ENCODE measurements around the gene NBAS. TPM values are rescaled to one million over a fixed set of nuclear protein-coding genes. Genes with fewer than 3 reads are reported as not detected.

NBAS gene
- total and polyA plus RNA-seq, 10 of the 15 experiments (the other 5 are each of a cell fraction or from before 2014, with no cell fraction given): 4.3 to 32.7 (median 20.8) TPM

GRCh38 chr2:15313657-15314056 lies 247.5 kb downstream of the NBAS start (continued):
- no peak for TF ChIP-seq REST (IDR thresholded peaks at IDR 0.05; ENCODE audit: low read depth, low read length)
- no peak for TF ChIP-seq KAT2A (conservative IDR thresholded peaks at IDR 0.05; ENCODE audit: control insufficient read depth, low read depth, low read length)
- peak; percentile 79 for TF ChIP-seq MEF2B (IDR thresholded peaks at IDR 0.05; ENCODE audit: partially characterized antibody, poor library complexity, severe bottlenecking)
- 0 out of 2 replicates have a peak, but pooled peaks have one; percentile 28 for TF ChIP-seq ATF7 (IDR thresholded peaks at IDR 0.05; ENCODE audit: low read depth)
- 0 out of 2 replicates have a peak, but pooled peaks have one; percentile 25 for TF ChIP-seq EED (IDR thresholded peaks at IDR 0.05; ENCODE audit: low read depth)
- TF ChIP-seq TCF12 (IDR thresholded peaks at IDR 0.05; ENCODE audit: low read depth, low read length): peak; percentile 81
- peak; percentile 56; the same call in 1 of the 2 replicates for TF ChIP-seq NFIC (IDR thresholded peaks at IDR 0.05; ENCODE audit: low read depth, low read length)
- TF ChIP-seq, protein P1, sequence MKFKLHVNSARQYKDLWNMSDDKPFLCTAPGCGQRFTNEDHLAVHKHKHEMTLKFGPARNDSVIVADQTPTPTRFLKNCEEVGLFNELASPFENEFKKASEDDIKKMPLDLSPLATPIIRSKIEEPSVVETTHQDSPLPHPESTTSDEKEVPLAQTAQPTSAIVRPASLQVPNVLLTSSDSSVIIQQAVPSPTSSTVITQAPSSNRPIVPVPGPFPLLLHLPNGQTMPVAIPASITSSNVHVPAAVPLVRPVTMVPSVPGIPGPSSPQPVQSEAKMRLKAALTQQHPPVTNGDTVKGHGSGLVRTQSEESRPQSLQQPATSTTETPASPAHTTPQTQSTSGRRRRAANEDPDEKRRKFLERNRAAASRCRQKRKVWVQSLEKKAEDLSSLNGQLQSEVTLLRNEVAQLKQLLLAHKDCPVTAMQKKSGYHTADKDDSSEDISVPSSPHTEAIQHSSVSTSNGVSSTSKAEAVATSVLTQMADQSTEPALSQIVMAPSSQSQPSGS (IDR thresholded peaks at IDR 0.05; ENCODE audit: low read length): 0 out of 2 replicates have a peak, but pooled peaks have one; percentile 50
- no peak for TF ChIP-seq CTCF (IDR thresholded peaks at IDR 0.05 in 2 of 3, conservative IDR thresholded peaks at IDR 0.05 in 1 of 3; ENCODE audit: control insufficient read depth in 2 of 3, extremely low read depth in 1 of 3, insufficient read depth in 1 of 3, low read depth in 3 of 3, low read length in 3 of 3)
- no peak for TF ChIP-seq RELA (IDR thresholded peaks at IDR 0.05; ENCODE audit: borderline replicate concordance, partially characterized antibody)
- no peak for TF ChIP-seq STAT1 (conservative IDR thresholded peaks at IDR 0.05)
- TF ChIP-seq KLF5 (IDR thresholded peaks at IDR 0.05; ENCODE audit: partially characterized antibody): no peak
- TF ChIP-seq CBFB (IDR thresholded peaks at IDR 0.05; ENCODE audit: low read depth): 0 out of 2 replicates have a peak, but pooled peaks have one; percentile 20
- no peak for TF ChIP-seq IRF3 (IDR thresholded peaks at IDR 0.05)
- TF ChIP-seq NBN (IDR thresholded peaks at IDR 0.05): no peak
- no peak for TF ChIP-seq HSF1 (IDR thresholded peaks at IDR 0.05; ENCODE audit: low read depth, low read length)
- no peak for TF ChIP-seq POU2F2 (IDR thresholded peaks at IDR 0.05; ENCODE audit: borderline replicate concordance, low read depth, low read length)
- peak; percentile 17; the same call in 1 of the 2 replicates for TF ChIP-seq IKZF1 (conservative IDR thresholded peaks at IDR 0.05)
- TF ChIP-seq IKZF2 (IDR thresholded peaks at IDR 0.05): peak in 1 of 2 experiments; percentile 33; a peak in 2 of 4 replicates
- peak; percentile 22; the same call in 1 of the 2 replicates for TF ChIP-seq RELB (IDR thresholded peaks at IDR 0.05; ENCODE audit: low read depth)

Data from GM12878 (cell line).